Measurements from ENCODE around the gene C12orf60. TPM values are rescaled to one million over a fixed set of nuclear protein-coding genes. Genes with fewer than 3 reads are reported as not detected.

C12orf60 gene
- polyA plus RNA-seq, 3 donors = 0.11 to 0.46 TPM; not detected in 1

- Histone ChIP-seq H4K20me1 (ENCODE audit: insufficient read depth, low read length) (no peaks in the 10 kb centered on the region), H3K4me1 (ENCODE audit: control insufficient read depth in 1 of 2, insufficient read depth in 2 of 2, low read length in 2 of 2) (peaks cover 3 to 4% of the 10 kb centered on the region in 2 donors), H3K9ac (ENCODE audit: insufficient read depth, low read length, poor library complexity, severe bottlenecking) (no peak overlapping the region), H3K36me3 (replicated peaks in 1 of 2; ENCODE audit: control insufficient read depth in 1 of 2, insufficient read depth in 2 of 2, low read length in 2 of 2) (no peaks in the 10 kb centered on the region), H3K9me3 (replicated peaks in 1 of 2; ENCODE audit: control insufficient read depth in 1 of 2, insufficient read depth in 1 of 2, low read length in 2 of 2) (no peaks in the 10 kb centered on the region), H3K4me2 (replicated peaks; ENCODE audit: extremely low read depth, low read length, poor library complexity, severe bottlenecking) (no peak overlapping the region), H3K27me3 (ENCODE audit: control insufficient read depth in 2 of 2, insufficient read depth in 2 of 2, low read length in 2 of 2) (no peaks in the 10 kb centered on the region), H3K4me3 (replicated peaks in 1 of 3; ENCODE audit: low read depth in 2 of 3, low read length in 3 of 3) (no peak overlapping the region), H2AFZ (ENCODE audit: insufficient read depth, low read depth, low read length, poor library complexity, severe bottlenecking) (no peak overlapping the region), H3K27ac (ENCODE audit: low read depth in 1 of 2, low read length in 2 of 2) (no peak overlapping the region), H3K79me2 (ENCODE audit: insufficient read depth, low read length) (no peaks in the 10 kb centered on the region)
- Mint-ChIP-seq H3K9me3 (peaks cover 0 to 2% (median 0%) of the 10 kb centered on the region in 7 donors), H3K4me3 (no peak overlapping the region), H3K27me3 (ENCODE audit: low read depth in 3 of 3) (peaks cover 0 to 2% (median 0%) of the 10 kb centered on the region in 3 donors), H3K36me3 (no peaks in the 10 kb centered on the region), H3K4me1 (peaks cover 4% of the 10 kb centered on the region), H3K27ac (no peak overlapping the region)
- DNase-seq = no peak
- no peak for TF ChIP-seq CTCF (IDR thresholded peaks at IDR 0.05)
- intact Hi-C loops (cut with micrococcal nuclease) = no loop called here
- WGBS (ENCODE audit: insufficient coverage) = no CpG with 5 or more reads among the region's 5 CpGs
These were observed 6.9 kb downstream of the C12orf60 start for GRCh38 chr12:14810167-14810952.

- TF ChIP-seq CTCF (IDR thresholded peaks at IDR 0.05) = no peak
- no peaks in the 10 kb centered on the region for H3K4me1 Mint-ChIP-seq
- no peaks in the 10 kb centered on the region for H3K9me3 ChIP-seq (replicated peaks in 1 of 2; ENCODE audit: control insufficient read depth in 1 of 2, insufficient read depth in 1 of 2, low read length in 2 of 2)
- H3K9ac ChIP-seq (ENCODE audit: insufficient read depth, low read length, poor library complexity, severe bottlenecking) = no peak overlapping the region
- no peaks in the 10 kb centered on the region for H3K36me3 ChIP-seq (replicated peaks in 1 of 2; ENCODE audit: control insufficient read depth in 1 of 2, insufficient read depth in 2 of 2, low read length in 2 of 2)
- H3K9me3 Mint-ChIP-seq = peaks cover 0 to 2% (median 0%) of the 10 kb centered on the region in 7 donors
- DNase-seq = no peak
- H3K27me3 ChIP-seq (ENCODE audit: control insufficient read depth in 2 of 2, insufficient read depth in 2 of 2, low read length in 2 of 2) = no peaks in the 10 kb centered on the region
- intact Hi-C loops (cut with micrococcal nuclease) = no loop called here
- no peaks in the 10 kb centered on the region for H3K4me1 ChIP-seq (ENCODE audit: control insufficient read depth in 1 of 2, insufficient read depth in 2 of 2, low read length in 2 of 2)
- no peak overlapping the region for H3K27ac ChIP-seq (ENCODE audit: low read depth in 1 of 2, low read length in 2 of 2)
- H3K79me2 ChIP-seq (ENCODE audit: insufficient read depth, low read length) = no peaks in the 10 kb centered on the region
- H3K36me3 Mint-ChIP-seq = no peaks in the 10 kb centered on the region
- WGBS (ENCODE audit: insufficient coverage) = no CpG with 5 or more reads among the region's 1 CpG
- no peaks in the 10 kb centered on the region for H4K20me1 ChIP-seq (ENCODE audit: insufficient read depth, low read length)
- H3K27ac Mint-ChIP-seq = no peak overlapping the region
- no peak overlapping the region for H3K4me2 ChIP-seq (replicated peaks; ENCODE audit: extremely low read depth, low read length, poor library complexity, severe bottlenecking)
- H2AFZ ChIP-seq (ENCODE audit: insufficient read depth, low read depth, low read length, poor library complexity, severe bottlenecking) = no peak overlapping the region
- no peak overlapping the region for H3K4me3 ChIP-seq (replicated peaks in 1 of 3; ENCODE audit: low read depth in 2 of 3, low read length in 3 of 3)
- no peak overlapping the region for H3K4me3 Mint-ChIP-seq
- H3K27me3 Mint-ChIP-seq (ENCODE audit: low read depth in 3 of 3) = peaks cover 0 to 4% (median 0%) of the 10 kb centered on the region in 3 donors
These were observed 7.5 kb downstream of the C12orf60 start for GRCh38 chr12:14810953-14811483.

Measured in CD14-positive monocyte (primary cell).